GF-D8 (cell line): ENCODE data around the gene ANKLE1.

Source experiments
- DNase-seq: peaks from one replicate; lab custom pipeline; 2025; lab: John Stamatoyannopoulos, UW

The ANKLE1 gene

GRCh38 chr19:17307876-17308377 is 26.2 kb downstream of the ANKLE1 start:
- DNase-seq: no peak

GRCh38 chr19:17309198-17309964 is 27.7 kb downstream of the ANKLE1 start, which contains the start of gene DDA1:
Gene DDA1 (plus strand): TSS chr19:17309563. CDS start chr19:17309655, 92 bp downstream.
- DNase-seq: peak; percentile 99

GRCh38 chr19:17309965-17310461 is 28.3 kb downstream of the ANKLE1 start:
- no peak for DNase-seq

GRCh38 chr19:17311455-17312188 is 29.9 kb downstream of the ANKLE1 start:
- no peak for DNase-seq

- no peak for DNase-seq
Measured at GRCh38 chr19:17312189-17313113, 30.8 kb downstream of the ANKLE1 start.

- DNase-seq: no peak
Measured at GRCh38 chr19:17314007-17314593, 32.4 kb downstream of the ANKLE1 start.

GRCh38 chr19:17318966-17319365 is 37.3 kb downstream of the ANKLE1 start:
- no peak for DNase-seq

- no peak for DNase-seq
Measured at GRCh38 chr19:17319473-17320238, 38.0 kb downstream of the ANKLE1 start.

GRCh38 chr19:17320435-17320834 is 38.7 kb downstream of the ANKLE1 start:
- no peak for DNase-seq

GRCh38 chr19:17321655-17322489 is 40.2 kb downstream of the ANKLE1 start:
- DNase-seq: no peak

- DNase-seq: no peak
Measured at GRCh38 chr19:17322854-17323253, 41.2 kb downstream of the ANKLE1 start.

- no peak for DNase-seq
Measured at GRCh38 chr19:17323300-17323963, 41.7 kb downstream of the ANKLE1 start.

- DNase-seq: no peak
Measured at GRCh38 chr19:17323964-17324332, 42.2 kb downstream of the ANKLE1 start.

- DNase-seq: no peak
Measured at GRCh38 chr19:17324357-17325114, 42.8 kb downstream of the ANKLE1 start.

- DNase-seq: no peak
Measured at GRCh38 chr19:17325133-17325532, 43.4 kb downstream of the ANKLE1 start.

- no peak for DNase-seq
Measured at GRCh38 chr19:17325881-17326594, 44.3 kb downstream of the ANKLE1 start.

GRCh38 chr19:17326595-17326966 is 44.9 kb downstream of the ANKLE1 start:
- DNase-seq: no peak
